SK-N-MC (cell line): ENCODE data around the gene SEMA4D.

ENCODE experiments used
- DNase-seq: peaks from one replicate; pipeline ENCODE4 v3.0.0-alpha.2; 2011; ENCODE audit warnings: low read depth, low spot score
- H3K27ac ChIP-seq: fragments of 200-600 bp; sonication (generic); 2 replicates; pipeline ENCODE4 v1.5.1; 2016; ENCODE audit warnings: mixed run types
- H3K36me3 ChIP-seq: fragments of 200-600 bp; sonication (generic); 2 replicates; pipeline ENCODE4 v1.6.1; 2017; ENCODE audit warnings: antibody characterized with exemption, low read length, mixed read lengths; ENCODE audit not compliant: insufficient read depth
- H3K4me3 ChIP-seq: fragments of 200-600 bp; sonication (generic); 2 replicates; pipeline ENCODE4 v1.5.1; 2016
- H3K9ac ChIP-seq: fragments of 200-600 bp; sonication (generic); 2 replicates; pipeline ENCODE4 v1.8.0; 2017; ENCODE audit warnings: mixed run types, mixed read lengths; ENCODE audit not compliant: insufficient read length
- H3K9me3 ChIP-seq: fragments of 200-600 bp; sonication (generic); 2 replicates; pipeline ENCODE4 v1.6.1; 2017; ENCODE audit warnings: low read depth, mild to moderate bottlenecking, antibody characterized with exemption, low read length, moderate library complexity, mixed read lengths
- EZH2 ChIP-seq: fragments of 200-600 bp; sonication (generic); IDR thresholded peaks from one replicate; pipeline ENCODE4 v1.6.1; 2017; ENCODE audit warnings: antibody characterized with exemption
- FOXP2 ChIP-seq: optimal IDR thresholded peaks from 2 replicates; pipeline ENCODE3; 2011; ENCODE audit warnings: mild to moderate bottlenecking, moderate library complexity; ENCODE audit not compliant: insufficient read depth; ENCODE audit errors: extremely low read length, control extremely low read depth
- POLR2AphosphoS5 ChIP-seq: IDR thresholded peaks from 2 replicates; pipeline ENCODE4 v1.6.1; 2012; ENCODE audit warnings: mild to moderate bottlenecking, low read depth, low read length, borderline replicate concordance

SEMA4D gene

GRCh38 chr9:89323390-89323789, 174.5 kb downstream of the SEMA4D start:
- Histone ChIP-seq H3K27ac (no peak overlapping the region), H3K36me3 (peaks cover 29% of the 10 kb centered on the region), H3K9ac (no peak overlapping the region), H3K4me3 (no peak overlapping the region), H3K9me3 (no peaks in the 10 kb centered on the region)
- TF ChIP-seq POLR2AphosphoS5: no peak
- TF ChIP-seq EZH2: no peak
- no peak for TF ChIP-seq FOXP2
- DNase-seq: no peak

- Histone ChIP-seq H3K4me3 (peak overlapping the region; percentile 91), H3K36me3 (peaks cover 47% of the 10 kb centered on the region), H3K9ac (peak overlapping the region; percentile 96), H3K27ac (peak overlapping the region; percentile 99), H3K9me3 (no peaks in the 10 kb centered on the region)
- TF ChIP-seq FOXP2 (no peak), POLR2AphosphoS5 (no peak), EZH2 (no peak)
- peak; percentile 10 for DNase-seq
Observed at GRCh38 chr9:89319015-89319905, 178.7 kb downstream of the SEMA4D start.

- no peaks in the 10 kb centered on the region for H3K9me3 ChIP-seq
- peak within 1 kb of the TSS; percentile 91 for H3K4me3 ChIP-seq
- peak within 1 kb of the TSS; percentile 99 for H3K27ac ChIP-seq
- DNase-seq: peak; percentile 94
- H3K9ac ChIP-seq: peak within 1 kb of the TSS; percentile 96
- TF ChIP-seq EZH2 (no peak), POLR2AphosphoS5 (peak; percentile 90), FOXP2 (peak; percentile 49)
- H3K36me3 ChIP-seq: peaks cover 55% of the 10 kb centered on the region
Observed at GRCh38 chr9:89318123-89319014, 179.5 kb downstream of the SEMA4D start, which contains the start of gene SECISBP2. TSS of gene SECISBP2 (plus strand) at chr9:89318500. CDS start at chr9:89318577, 77 bp downstream.

- no peak for TF ChIP-seq EZH2
- TF ChIP-seq POLR2AphosphoS5: no peak; the same call in 1 of the 2 replicates
- no peak for TF ChIP-seq FOXP2
- H3K9ac ChIP-seq: peak overlapping the region; percentile 96
- peak overlapping the region; percentile 91 for H3K4me3 ChIP-seq
- H3K27ac ChIP-seq: peak overlapping the region; percentile 99
- no peaks in the 10 kb centered on the region for H3K9me3 ChIP-seq
- peaks cover 64% of the 10 kb centered on the region for H3K36me3 ChIP-seq
- DNase-seq: no peak
Observed at GRCh38 chr9:89317282-89317681, 180.6 kb downstream of the SEMA4D start.

GRCh38 chr9:89315482-89315881, 182.4 kb downstream of the SEMA4D start:
- H3K27ac ChIP-seq: peak overlapping the region; percentile 99
- no peak for DNase-seq
- H3K36me3 ChIP-seq: peaks cover 57% of the 10 kb centered on the region
- peak overlapping the region; percentile 4; the same call in 1 of the 2 replicates for H3K4me3 ChIP-seq
- no peaks in the 10 kb centered on the region for H3K9me3 ChIP-seq
- TF ChIP-seq EZH2: no peak
- no peak for TF ChIP-seq POLR2AphosphoS5
- no peak for TF ChIP-seq FOXP2
- H3K9ac ChIP-seq: peak overlapping the region; percentile 97

GRCh38 chr9:89314955-89315354, 183.0 kb downstream of the SEMA4D start:
- Histone ChIP-seq H3K4me3 (peak overlapping the region; percentile 90), H3K27ac (peak overlapping the region; percentile 99), H3K9me3 (no peaks in the 10 kb centered on the region), H3K36me3 (peaks cover 56% of the 10 kb centered on the region), H3K9ac (peak overlapping the region; percentile 97)
- no peak for DNase-seq
- no peak for TF ChIP-seq POLR2AphosphoS5
- TF ChIP-seq EZH2: no peak
- TF ChIP-seq FOXP2: no peak

- H3K27ac ChIP-seq: peak overlapping the region; percentile 99
- no peaks in the 10 kb centered on the region for H3K9me3 ChIP-seq
- H3K36me3 ChIP-seq: peaks cover 56% of the 10 kb centered on the region
- DNase-seq: no peak
- peak overlapping the region; percentile 90 for H3K4me3 ChIP-seq
- peak overlapping the region; percentile 97 for H3K9ac ChIP-seq
- no peak for TF ChIP-seq POLR2AphosphoS5
- no peak for TF ChIP-seq FOXP2
- TF ChIP-seq EZH2: no peak
Observed at GRCh38 chr9:89313842-89314241, 184.1 kb downstream of the SEMA4D start.

- peaks cover 51% of the 10 kb centered on the region for H3K36me3 ChIP-seq
- H3K4me3 ChIP-seq: peak overlapping the region; percentile 90
- no peak for DNase-seq
- no peak overlapping the region for H3K27ac ChIP-seq
- H3K9ac ChIP-seq: peak overlapping the region; percentile 97
- TF ChIP-seq FOXP2 (no peak), POLR2AphosphoS5 (no peak), EZH2 (no peak)
- no peaks in the 10 kb centered on the region for H3K9me3 ChIP-seq
Observed at GRCh38 chr9:89312222-89312571, 185.7 kb downstream of the SEMA4D start.
